Epithelial cell of proximal tubule (primary cell): ENCODE measurements around the gene LPCAT2. TPM values are rescaled to one million over a fixed set of nuclear protein-coding genes. Genes with fewer than 3 reads are reported as not detected.

Source experiments
- DNase-seq: peaks from one replicate; pipeline ENCODE4 v3.0.0-alpha.2; 2011; ENCODE audit warnings: low read depth
- H3K4me3 ChIP-seq: 2 replicates; pipeline ENCODE4 v1.5.1; 2011; ENCODE audit warnings: low read depth, mild to moderate bottlenecking, low read length
- CTCF ChIP-seq: conservative IDR thresholded peaks from 2 replicates; pipeline ENCODE4 v1.5.1; 2012; ENCODE audit warnings: low read depth, mild to moderate bottlenecking, low read length
- total RNA-seq: library from RNA; depleted of rRNA; stranded (reverse); fragments of >200 nt; gene quantifications from 2 replicates; pipeline ENCODE4 v1.2.3, GENCODE V29; 2015

Gene LPCAT2
- total RNA-seq, 1 donor from 2014 or later, result 3.7 TPM

DNA sequence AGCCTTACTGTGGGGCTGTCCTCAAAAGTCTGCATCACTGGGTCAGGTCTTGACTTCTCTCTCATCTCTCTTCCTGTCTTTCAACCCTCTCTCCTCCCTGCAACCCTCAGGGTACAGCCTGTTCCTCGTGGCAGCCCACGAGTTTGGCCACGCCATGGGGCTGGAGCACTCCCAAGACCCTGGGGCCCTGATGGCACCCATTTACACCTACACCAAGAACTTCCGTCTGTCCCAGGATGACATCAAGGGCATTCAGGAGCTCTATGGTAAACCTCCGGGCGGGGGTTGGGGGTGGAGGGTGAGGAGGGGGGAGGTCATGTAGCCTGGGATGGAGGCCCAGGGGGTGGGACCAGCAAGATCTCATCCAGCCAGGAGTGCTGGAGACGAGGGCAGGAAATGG lies 17.2 kb upstream of the LPCAT2 start:
- no peak overlapping the region for H3K4me3 ChIP-seq
- no peak for TF ChIP-seq CTCF
- DNase-seq, result no peak

GRCh38 chr16:55492756-55493380 lies 16.0 kb upstream of the LPCAT2 start:
- no peak for DNase-seq
- TF ChIP-seq CTCF, result no peak
- H3K4me3 ChIP-seq, result no peak overlapping the region

GRCh38 chr16:55494994-55495421 lies 13.9 kb upstream of the LPCAT2 start:
- peak; percentile 50 for TF ChIP-seq CTCF
- DNase-seq, result no peak
- no peak overlapping the region for H3K4me3 ChIP-seq

GRCh38 chr16:55495616-55496289 lies 13.1 kb upstream of the LPCAT2 start:
- DNase-seq, result no peak
- no peak for TF ChIP-seq CTCF
- H3K4me3 ChIP-seq, result no peak overlapping the region

- no peak overlapping the region for H3K4me3 ChIP-seq
- no peak for DNase-seq
- TF ChIP-seq CTCF, result no peak
Measured at GRCh38 chr16:55496509-55497145, 12.2 kb upstream of the LPCAT2 start.

- no peak for DNase-seq
- no peak for TF ChIP-seq CTCF
- no peak overlapping the region for H3K4me3 ChIP-seq
Measured at GRCh38 chr16:55497558-55497957, 11.3 kb upstream of the LPCAT2 start.
